WERI-Rb-1 (cell line): ENCODE measurements around the gene NPAS2.

ENCODE experiments used
- DNase-seq: peaks from one replicate; pipeline ENCODE4 v3.0.0-alpha.2; 2020
- H3K27ac ChIP-seq: fragments of 250-450 bp; sonication (Bioruptor Pico); 2 replicates; pipeline ENCODE4 v1.5.1; 2020; ENCODE audit warnings: mild to moderate bottlenecking, moderate library complexity
- H3K27me3 ChIP-seq: fragments of 250-450 bp; sonication (Bioruptor Pico); 2 replicates; pipeline ENCODE4 v1.5.1; 2021; ENCODE audit warnings: mild to moderate bottlenecking, low read depth, moderate library complexity; ENCODE audit not compliant: insufficient read depth, severe bottlenecking
- H3K36me3 ChIP-seq: fragments of 250-450 bp; sonication (Bioruptor Pico); 2 replicates; pipeline ENCODE4 v1.5.1; 2020; ENCODE audit warnings: mild to moderate bottlenecking, moderate library complexity
- H3K4me3 ChIP-seq: 2 replicates; pipeline ENCODE4 v1.5.1; 2011; ENCODE audit warnings: low read depth, mild to moderate bottlenecking, control low read depth, low read length
- H3K9me3 ChIP-seq: fragments of 250-450 bp; sonication (Bioruptor Pico); 2 replicates; pipeline ENCODE4 v1.5.1; 2021; ENCODE audit warnings: mild to moderate bottlenecking, moderate library complexity; ENCODE audit not compliant: severe bottlenecking
- TF ChIP-seq, protein P1 (sequence below): IDR thresholded peaks from 2 replicates; pipeline ENCODE4 v1.5.1; 2011; ENCODE audit warnings: low read depth, mild to moderate bottlenecking, control low read depth, inconsistent platforms, low read length

Gene NPAS2

GRCh38 chr2:100779908-100780202 is 40.1 kb upstream of the NPAS2 start:
- H3K27ac ChIP-seq: no peak overlapping the region
- H3K4me3 ChIP-seq: no peak overlapping the region
- H3K36me3 ChIP-seq: no peaks in the 10 kb centered on the region
- no peak for DNase-seq
- TF ChIP-seq, protein P1, sequence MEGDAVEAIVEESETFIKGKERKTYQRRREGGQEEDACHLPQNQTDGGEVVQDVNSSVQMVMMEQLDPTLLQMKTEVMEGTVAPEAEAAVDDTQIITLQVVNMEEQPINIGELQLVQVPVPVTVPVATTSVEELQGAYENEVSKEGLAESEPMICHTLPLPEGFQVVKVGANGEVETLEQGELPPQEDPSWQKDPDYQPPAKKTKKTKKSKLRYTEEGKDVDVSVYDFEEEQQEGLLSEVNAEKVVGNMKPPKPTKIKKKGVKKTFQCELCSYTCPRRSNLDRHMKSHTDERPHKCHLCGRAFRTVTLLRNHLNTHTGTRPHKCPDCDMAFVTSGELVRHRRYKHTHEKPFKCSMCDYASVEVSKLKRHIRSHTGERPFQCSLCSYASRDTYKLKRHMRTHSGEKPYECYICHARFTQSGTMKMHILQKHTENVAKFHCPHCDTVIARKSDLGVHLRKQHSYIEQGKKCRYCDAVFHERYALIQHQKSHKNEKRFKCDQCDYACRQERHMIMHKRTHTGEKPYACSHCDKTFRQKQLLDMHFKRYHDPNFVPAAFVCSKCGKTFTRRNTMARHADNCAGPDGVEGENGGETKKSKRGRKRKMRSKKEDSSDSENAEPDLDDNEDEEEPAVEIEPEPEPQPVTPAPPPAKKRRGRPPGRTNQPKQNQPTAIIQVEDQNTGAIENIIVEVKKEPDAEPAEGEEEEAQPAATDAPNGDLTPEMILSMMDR: no peak
- peaks cover 2% of the 10 kb centered on the region for H3K27me3 ChIP-seq
- no peaks in the 10 kb centered on the region for H3K9me3 ChIP-seq

GRCh38 chr2:100780203-100781008 is 39.5 kb upstream of the NPAS2 start:
- Histone ChIP-seq H3K36me3 (no peaks in the 10 kb centered on the region), H3K4me3 (no peak overlapping the region), H3K27me3 (peaks cover 2% of the 10 kb centered on the region), H3K27ac (no peak overlapping the region), H3K9me3 (no peaks in the 10 kb centered on the region)
- DNase-seq: no peak
- TF ChIP-seq, protein P1: no peak

DNA sequence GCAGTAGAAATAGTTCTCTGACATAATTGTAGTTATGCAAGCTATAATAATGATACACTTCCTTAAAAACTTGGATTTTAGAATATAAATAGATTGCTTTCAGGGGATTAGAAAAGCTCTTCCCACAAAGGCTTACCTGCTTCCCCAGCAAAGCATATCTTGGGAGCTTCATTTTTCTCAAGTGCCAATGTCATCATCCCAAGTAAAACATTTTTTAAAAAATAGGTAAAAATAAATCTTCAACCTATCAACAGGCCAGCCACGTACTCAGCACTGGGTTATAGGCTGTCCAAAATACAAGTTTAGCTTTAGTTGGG is 39.0 kb upstream of the NPAS2 start:
- Histone ChIP-seq H3K4me3 (no peak overlapping the region), H3K27me3 (peaks cover 2% of the 10 kb centered on the region), H3K9me3 (no peaks in the 10 kb centered on the region), H3K27ac (no peak overlapping the region), H3K36me3 (no peaks in the 10 kb centered on the region)
- no peak for DNase-seq
- TF ChIP-seq, protein P1: no peak

- Histone ChIP-seq H3K36me3 (no peaks in the 10 kb centered on the region), H3K9me3 (no peaks in the 10 kb centered on the region), H3K27me3 (peaks cover 2% of the 10 kb centered on the region), H3K4me3 (no peak overlapping the region), H3K27ac (no peak overlapping the region)
- TF ChIP-seq, protein P1: no peak
- no peak for DNase-seq
These were observed 38.2 kb upstream of the NPAS2 start for GRCh38 chr2:100781523-100782379.

- peaks cover 2% of the 10 kb centered on the region for H3K27me3 ChIP-seq
- DNase-seq: no peak
- H3K36me3 ChIP-seq: no peaks in the 10 kb centered on the region
- TF ChIP-seq, protein P1: no peak
- no peak overlapping the region for H3K27ac ChIP-seq
- H3K9me3 ChIP-seq: no peaks in the 10 kb centered on the region
- H3K4me3 ChIP-seq: no peak overlapping the region
These were observed 37.5 kb upstream of the NPAS2 start for GRCh38 chr2:100782380-100782878.
